ENCODE measurements around the gene ZNF597.

GRCh38 chr16:3467182-3467581 is 23.9 kb upstream of the ZNF597 start:
- TF ChIP-seq, protein P1, sequence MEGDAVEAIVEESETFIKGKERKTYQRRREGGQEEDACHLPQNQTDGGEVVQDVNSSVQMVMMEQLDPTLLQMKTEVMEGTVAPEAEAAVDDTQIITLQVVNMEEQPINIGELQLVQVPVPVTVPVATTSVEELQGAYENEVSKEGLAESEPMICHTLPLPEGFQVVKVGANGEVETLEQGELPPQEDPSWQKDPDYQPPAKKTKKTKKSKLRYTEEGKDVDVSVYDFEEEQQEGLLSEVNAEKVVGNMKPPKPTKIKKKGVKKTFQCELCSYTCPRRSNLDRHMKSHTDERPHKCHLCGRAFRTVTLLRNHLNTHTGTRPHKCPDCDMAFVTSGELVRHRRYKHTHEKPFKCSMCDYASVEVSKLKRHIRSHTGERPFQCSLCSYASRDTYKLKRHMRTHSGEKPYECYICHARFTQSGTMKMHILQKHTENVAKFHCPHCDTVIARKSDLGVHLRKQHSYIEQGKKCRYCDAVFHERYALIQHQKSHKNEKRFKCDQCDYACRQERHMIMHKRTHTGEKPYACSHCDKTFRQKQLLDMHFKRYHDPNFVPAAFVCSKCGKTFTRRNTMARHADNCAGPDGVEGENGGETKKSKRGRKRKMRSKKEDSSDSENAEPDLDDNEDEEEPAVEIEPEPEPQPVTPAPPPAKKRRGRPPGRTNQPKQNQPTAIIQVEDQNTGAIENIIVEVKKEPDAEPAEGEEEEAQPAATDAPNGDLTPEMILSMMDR (IDR thresholded peaks at IDR 0.05; ENCODE audit: insufficient read depth, low read length, poor library complexity, severe bottlenecking), result no peak
- no peak for TF ChIP-seq EZH2phosphoT487 (conservative IDR thresholded peaks at IDR 0.05; ENCODE audit: low read length)
